GM21576 (cell line): ENCODE results near the gene ZCCHC14.

Source experiments
- ATAC-seq: cut with Tn5 transposase; IDR thresholded peaks from one replicate; pipeline ENCODE4 v1.9.1; 2021; ENCODE audit warnings: mild to moderate bottlenecking, moderate library complexity; ENCODE audit not compliant: unreplicated experiment

The ZCCHC14 gene

GRCh38 chr16:87436225-87437172 lies 56.3 kb downstream of the ZCCHC14 start:
- no peak for ATAC-seq

- ATAC-seq: no peak
Observed at GRCh38 chr16:87435372-87436224, 57.2 kb downstream of the ZCCHC14 start.

- ATAC-seq: no peak
Observed at GRCh38 chr16:87434146-87434667, 58.6 kb downstream of the ZCCHC14 start.

- no peak for ATAC-seq
Observed at GRCh38 chr16:87432330-87432915, 60.4 kb downstream of the ZCCHC14 start.

- ATAC-seq: no peak
Observed at GRCh38 chr16:87431926-87432325, 60.9 kb downstream of the ZCCHC14 start.

- no peak for ATAC-seq
Observed at GRCh38 chr16:87426423-87427215, 66.2 kb downstream of the ZCCHC14 start.

- no peak for ATAC-seq
Observed at GRCh38 chr16:87425941-87426340, 66.9 kb downstream of the ZCCHC14 start.

GRCh38 chr16:87424266-87424665 lies 68.6 kb downstream of the ZCCHC14 start:
- no peak for ATAC-seq

GRCh38 chr16:87423429-87423828 lies 69.4 kb downstream of the ZCCHC14 start:
- ATAC-seq: no peak

- no peak for ATAC-seq
Observed at GRCh38 chr16:87422106-87422505, 70.7 kb downstream of the ZCCHC14 start.

- ATAC-seq: no peak
Observed at GRCh38 chr16:87421003-87421912, 71.6 kb downstream of the ZCCHC14 start.

GRCh38 chr16:87420026-87421002 lies 72.5 kb downstream of the ZCCHC14 start:
- ATAC-seq: no peak

GRCh38 chr16:87418644-87419043 lies 74.2 kb downstream of the ZCCHC14 start:
- no peak for ATAC-seq

- no peak for ATAC-seq
Observed at GRCh38 chr16:87418216-87418615, 74.6 kb downstream of the ZCCHC14 start.

GRCh38 chr16:87417528-87417910 lies 75.3 kb downstream of the ZCCHC14 start:
- no peak for ATAC-seq

GRCh38 chr16:87416826-87417527 lies 75.8 kb downstream of the ZCCHC14 start:
- no peak for ATAC-seq

GRCh38 chr16:87415441-87415840 lies 77.4 kb downstream of the ZCCHC14 start:
- ATAC-seq: no peak
